ENCODE results near the gene SPPL2A.

GRCh38 chr15:50681467-50681866 lies 84.0 kb downstream of the SPPL2A start:
- TF ChIP-seq CTCF (IDR thresholded peaks at IDR 0.05), result no peak
- TF ChIP-seq POLR2A (IDR thresholded peaks at IDR 0.05), result no peak

All from Peyer's patch (tissue), 4 donors.